HEK293 (cell line): Measurements from ENCODE around the gene UFC1.

Experiments
- CTCF ChIA-PET: fragments of 350-600 bp; formaldehyde crosslinking; extraction: SDS; loops from one replicate; lab custom pipeline; 2021; ENCODE audit warnings: antibody characterized with exemption; lab: Yijun Ruan, JAX
- POLR2A ChIA-PET: fragments of 300-600 bp; formaldehyde crosslinking; extraction: SDS; loops from one replicate; lab custom pipeline; 2020; ENCODE audit warnings: antibody characterized with exemption, inconsistent platforms; lab: Yijun Ruan, JAX
- H3K27ac ChIP-seq: fragments of 200-500 bp; sonication (Bioruptor generic); 2 replicates; pipeline ENCODE4 v1.5.1; 2014; ENCODE audit warnings: low read depth, low read length, control low read depth, inconsistent platforms; ENCODE audit errors: extremely low read depth
- H3K36me3 ChIP-seq, 2 experiments: fragments of 200-500 bp in 1 of 2; sonication (Bioruptor generic) in 1 of 2; 1 replicate in 1 of 2; 2 replicates in 1 of 2; pipeline ENCODE4 v1.5.1; 2014 to 2017; ENCODE audit warnings: inconsistent platforms in 2 of 2, low read length in 2 of 2; ENCODE audit not compliant: control insufficient read depth in 2 of 2, insufficient read depth in 1 of 2
- H3K4me1 ChIP-seq: fragments of 200-500 bp; sonication (Bioruptor generic); 2 replicates; pipeline ENCODE4 v1.5.1; 2014; ENCODE audit warnings: mild to moderate bottlenecking, low read length, inconsistent platforms; ENCODE audit not compliant: control insufficient read depth, insufficient read depth
- H3K4me3 ChIP-seq: 2 replicates; pipeline ENCODE4 v1.5.1; 2011; ENCODE audit warnings: low read depth, mild to moderate bottlenecking, control low read depth, low read length, moderate library complexity
- H3K9me3 ChIP-seq: fragments of 200-500 bp; sonication (Bioruptor generic); 2 replicates; pipeline ENCODE4 v1.5.1; 2014; ENCODE audit warnings: low read depth, low read length, inconsistent platforms; ENCODE audit not compliant: control insufficient read depth, insufficient read depth
- IKZF3 ChIP-seq: fragments of 450-650 bp; IDR thresholded peaks from 2 replicates; pipeline ENCODE4 v1.5.0; 2018; ENCODE audit warnings: missing biosample characterization, mild to moderate bottlenecking, missing genetic modification characterization, moderate library complexity
- PRDM4 ChIP-seq: fragments of 450-650 bp; formaldehyde crosslinking; IDR thresholded peaks from 2 replicates; pipeline ENCODE4 v1.5.1; 2017; ENCODE audit warnings: missing biosample characterization, missing genetic modification characterization
- SCRT2 ChIP-seq: fragments of 450-650 bp; formaldehyde crosslinking; IDR thresholded peaks from 2 replicates; pipeline ENCODE4 v1.5.1; 2016; ENCODE audit warnings: missing biosample characterization, missing genetic modification characterization
- SETDB1 ChIP-seq: IDR thresholded peaks from one replicate; pipeline ENCODE4 v1.6.1; 2017; ENCODE audit warnings: mild to moderate bottlenecking, low read length, moderate library complexity, mixed read lengths; ENCODE audit not compliant: insufficient read length
- SP2 ChIP-seq: fragments of 450-650 bp; formaldehyde crosslinking; IDR thresholded peaks from 2 replicates; pipeline ENCODE4 v1.5.1; 2016; ENCODE audit warnings: missing biosample characterization, missing genetic modification characterization
- ZNF175 ChIP-seq: fragments of 450-650 bp; formaldehyde crosslinking; IDR thresholded peaks from 2 replicates; pipeline ENCODE4 v1.5.1; 2016; ENCODE audit warnings: missing biosample characterization, missing genetic modification characterization
- ZNF214 ChIP-seq: fragments of 450-650 bp; formaldehyde crosslinking; IDR thresholded peaks from 2 replicates; pipeline ENCODE4 v1.5.1; 2017; ENCODE audit warnings: missing biosample characterization, mild to moderate bottlenecking, missing genetic modification characterization, borderline replicate concordance
- ZNF239 ChIP-seq: fragments of 450-650 bp; formaldehyde crosslinking; IDR thresholded peaks from 2 replicates; pipeline ENCODE4 v1.5.1; 2016; ENCODE audit warnings: missing biosample characterization, missing genetic modification characterization
- ZNF248 ChIP-seq: fragments of 450-650 bp; formaldehyde crosslinking; IDR thresholded peaks from 2 replicates; pipeline ENCODE4 v1.5.1; 2017; ENCODE audit warnings: missing biosample characterization, missing genetic modification characterization
- ZNF266 ChIP-seq: fragments of 450-650 bp; formaldehyde crosslinking; IDR thresholded peaks from 2 replicates; pipeline ENCODE4 v1.5.1; 2016; ENCODE audit warnings: missing biosample characterization, missing genetic modification characterization, low read depth
- ZNF280C ChIP-seq: fragments of 450-650 bp; formaldehyde crosslinking; IDR thresholded peaks from 2 replicates; pipeline ENCODE4 v1.5.1; 2016; ENCODE audit warnings: missing biosample characterization, missing genetic modification characterization
- ZNF335 ChIP-seq: fragments of 450-650 bp; formaldehyde crosslinking; conservative IDR thresholded peaks from 2 replicates; pipeline ENCODE4 v1.5.1; 2016; ENCODE audit warnings: missing biosample characterization, missing genetic modification characterization
- ZNF354C ChIP-seq: fragments of 450-650 bp; formaldehyde crosslinking; IDR thresholded peaks from 2 replicates; pipeline ENCODE4 v1.5.1; 2016; ENCODE audit warnings: missing biosample characterization, missing genetic modification characterization, low read depth, borderline replicate concordance
- ZNF404 ChIP-seq: fragments of 450-650 bp; formaldehyde crosslinking; IDR thresholded peaks from 2 replicates; pipeline ENCODE4 v1.5.1; 2017; ENCODE audit warnings: missing biosample characterization, missing genetic modification characterization
- ZNF473 ChIP-seq: fragments of 450-650 bp; formaldehyde crosslinking; IDR thresholded peaks from 2 replicates; pipeline ENCODE4 v1.5.1; 2017; ENCODE audit warnings: missing biosample characterization, missing genetic modification characterization
- ZNF544 ChIP-seq: fragments of 450-650 bp; formaldehyde crosslinking; IDR thresholded peaks from 2 replicates; pipeline ENCODE4 v1.5.0; 2017; ENCODE audit warnings: missing biosample characterization, missing genetic modification characterization
- ZNF561 ChIP-seq: fragments of 450-650 bp; IDR thresholded peaks from 2 replicates; pipeline ENCODE4 v1.5.1; 2018; ENCODE audit warnings: missing biosample characterization, missing genetic modification characterization, borderline replicate concordance
- ZNF596 ChIP-seq: fragments of 450-650 bp; IDR thresholded peaks from 2 replicates; pipeline ENCODE4 v1.5.0; 2018; ENCODE audit warnings: missing biosample characterization, mild to moderate bottlenecking, missing genetic modification characterization, moderate library complexity
- ZNF600 ChIP-seq: fragments of 450-650 bp; formaldehyde crosslinking; IDR thresholded peaks from 2 replicates; pipeline ENCODE4 v1.5.1; 2016; ENCODE audit warnings: missing biosample characterization, missing genetic modification characterization
- ZNF626 ChIP-seq: fragments of 450-650 bp; sonication (Bioruptor Pico); formaldehyde crosslinking; IDR thresholded peaks from 2 replicates; pipeline ENCODE4 v1.5.1; 2018; ENCODE audit warnings: missing biosample characterization, missing genetic modification characterization, inconsistent platforms
- ZNF837 ChIP-seq: fragments of 450-650 bp; formaldehyde crosslinking; IDR thresholded peaks from 2 replicates; pipeline ENCODE4 v1.5.1; 2016; ENCODE audit warnings: missing biosample characterization, missing genetic modification characterization
- TF ChIP-seq, protein P1 (sequence below): fragments of 450-650 bp; formaldehyde crosslinking; IDR thresholded peaks from 2 replicates; pipeline ENCODE4; 2016; ENCODE audit warnings: missing biosample characterization, missing genetic modification characterization
- TF ChIP-seq, protein P2 (sequence below): fragments of 450-650 bp; formaldehyde crosslinking; IDR thresholded peaks from 2 replicates; pipeline ENCODE4 v1.5.1; 2016; ENCODE audit warnings: missing biosample characterization, missing genetic modification characterization
- TF ChIP-seq, protein P3 (sequence below): fragments of 450-650 bp; formaldehyde crosslinking; IDR thresholded peaks from 2 replicates; pipeline ENCODE4 v1.5.1; 2016; ENCODE audit warnings: missing biosample characterization, missing genetic modification characterization

UFC1 gene

GRCh38 chr1:161193561-161194235 lies 39.9 kb downstream of the UFC1 start:
- no peaks in the 10 kb centered on the region for H3K36me3 ChIP-seq
- no peak overlapping the region for H3K4me3 ChIP-seq
- TF ChIP-seq ZNF837 (tag by site-specific recombination) (no peak), ZNF404 (tag by site-specific recombination) (no peak), ZNF214 (tag by site-specific recombination) (no peak), ZNF473 (tag by site-specific recombination) (no peak), ZNF280C (tag by site-specific recombination) (no peak), ZNF239 (no peak), SCRT2 (no peak), ZNF561 (tag by site-specific recombination) (no peak)
- TF ChIP-seq, protein P1, sequence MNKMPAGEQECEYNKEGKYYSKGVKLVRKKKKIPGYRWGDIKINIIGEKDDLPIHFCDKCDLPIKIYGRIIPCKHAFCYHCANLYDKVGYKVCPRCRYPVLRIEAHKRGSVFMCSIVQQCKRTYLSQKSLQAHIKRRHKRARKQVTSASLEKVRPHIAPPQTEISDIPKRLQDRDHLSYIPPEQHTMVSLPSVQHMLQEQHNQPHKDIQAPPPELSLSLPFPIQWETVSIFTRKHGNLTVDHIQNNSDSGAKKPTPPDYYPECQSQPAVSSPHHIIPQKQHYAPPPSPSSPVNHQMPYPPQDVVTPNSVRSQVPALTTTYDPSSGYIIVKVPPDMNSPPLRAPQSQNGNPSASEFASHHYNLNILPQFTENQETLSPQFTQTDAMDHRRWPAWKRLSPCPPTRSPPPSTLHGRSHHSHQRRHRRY (tag by site-specific recombination): no peak
- TF ChIP-seq, protein P2, sequence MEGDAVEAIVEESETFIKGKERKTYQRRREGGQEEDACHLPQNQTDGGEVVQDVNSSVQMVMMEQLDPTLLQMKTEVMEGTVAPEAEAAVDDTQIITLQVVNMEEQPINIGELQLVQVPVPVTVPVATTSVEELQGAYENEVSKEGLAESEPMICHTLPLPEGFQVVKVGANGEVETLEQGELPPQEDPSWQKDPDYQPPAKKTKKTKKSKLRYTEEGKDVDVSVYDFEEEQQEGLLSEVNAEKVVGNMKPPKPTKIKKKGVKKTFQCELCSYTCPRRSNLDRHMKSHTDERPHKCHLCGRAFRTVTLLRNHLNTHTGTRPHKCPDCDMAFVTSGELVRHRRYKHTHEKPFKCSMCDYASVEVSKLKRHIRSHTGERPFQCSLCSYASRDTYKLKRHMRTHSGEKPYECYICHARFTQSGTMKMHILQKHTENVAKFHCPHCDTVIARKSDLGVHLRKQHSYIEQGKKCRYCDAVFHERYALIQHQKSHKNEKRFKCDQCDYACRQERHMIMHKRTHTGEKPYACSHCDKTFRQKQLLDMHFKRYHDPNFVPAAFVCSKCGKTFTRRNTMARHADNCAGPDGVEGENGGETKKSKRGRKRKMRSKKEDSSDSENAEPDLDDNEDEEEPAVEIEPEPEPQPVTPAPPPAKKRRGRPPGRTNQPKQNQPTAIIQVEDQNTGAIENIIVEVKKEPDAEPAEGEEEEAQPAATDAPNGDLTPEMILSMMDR (tag by site-specific recombination): no peak
- TF ChIP-seq, protein P3, sequence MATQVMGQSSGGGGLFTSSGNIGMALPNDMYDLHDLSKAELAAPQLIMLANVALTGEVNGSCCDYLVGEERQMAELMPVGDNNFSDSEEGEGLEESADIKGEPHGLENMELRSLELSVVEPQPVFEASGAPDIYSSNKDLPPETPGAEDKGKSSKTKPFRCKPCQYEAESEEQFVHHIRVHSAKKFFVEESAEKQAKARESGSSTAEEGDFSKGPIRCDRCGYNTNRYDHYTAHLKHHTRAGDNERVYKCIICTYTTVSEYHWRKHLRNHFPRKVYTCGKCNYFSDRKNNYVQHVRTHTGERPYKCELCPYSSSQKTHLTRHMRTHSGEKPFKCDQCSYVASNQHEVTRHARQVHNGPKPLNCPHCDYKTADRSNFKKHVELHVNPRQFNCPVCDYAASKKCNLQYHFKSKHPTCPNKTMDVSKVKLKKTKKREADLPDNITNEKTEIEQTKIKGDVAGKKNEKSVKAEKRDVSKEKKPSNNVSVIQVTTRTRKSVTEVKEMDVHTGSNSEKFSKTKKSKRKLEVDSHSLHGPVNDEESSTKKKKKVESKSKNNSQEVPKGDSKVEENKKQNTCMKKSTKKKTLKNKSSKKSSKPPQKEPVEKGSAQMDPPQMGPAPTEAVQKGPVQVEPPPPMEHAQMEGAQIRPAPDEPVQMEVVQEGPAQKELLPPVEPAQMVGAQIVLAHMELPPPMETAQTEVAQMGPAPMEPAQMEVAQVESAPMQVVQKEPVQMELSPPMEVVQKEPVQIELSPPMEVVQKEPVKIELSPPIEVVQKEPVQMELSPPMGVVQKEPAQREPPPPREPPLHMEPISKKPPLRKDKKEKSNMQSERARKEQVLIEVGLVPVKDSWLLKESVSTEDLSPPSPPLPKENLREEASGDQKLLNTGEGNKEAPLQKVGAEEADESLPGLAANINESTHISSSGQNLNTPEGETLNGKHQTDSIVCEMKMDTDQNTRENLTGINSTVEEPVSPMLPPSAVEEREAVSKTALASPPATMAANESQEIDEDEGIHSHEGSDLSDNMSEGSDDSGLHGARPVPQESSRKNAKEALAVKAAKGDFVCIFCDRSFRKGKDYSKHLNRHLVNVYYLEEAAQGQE (tag by site-specific recombination): no peak
- POLR2A ChIA-PET: no interaction called here
- H3K27ac ChIP-seq: no peak overlapping the region
- no peaks in the 10 kb centered on the region for H3K9me3 ChIP-seq
- 0 out of 2 replicates have a peak, but pooled peaks cover 6% of the 10 kb centered on the region for H3K4me1 ChIP-seq
- CTCF ChIA-PET: interaction anchor here (0.6 to 4.5 kb wide), 16 partner anchors 9 to 668 kb away, joined by 3 to 45 read pairs (median 6); partner anchors contain the start of genes APOA2, NDUFS2 and TOMM40L

DNA sequence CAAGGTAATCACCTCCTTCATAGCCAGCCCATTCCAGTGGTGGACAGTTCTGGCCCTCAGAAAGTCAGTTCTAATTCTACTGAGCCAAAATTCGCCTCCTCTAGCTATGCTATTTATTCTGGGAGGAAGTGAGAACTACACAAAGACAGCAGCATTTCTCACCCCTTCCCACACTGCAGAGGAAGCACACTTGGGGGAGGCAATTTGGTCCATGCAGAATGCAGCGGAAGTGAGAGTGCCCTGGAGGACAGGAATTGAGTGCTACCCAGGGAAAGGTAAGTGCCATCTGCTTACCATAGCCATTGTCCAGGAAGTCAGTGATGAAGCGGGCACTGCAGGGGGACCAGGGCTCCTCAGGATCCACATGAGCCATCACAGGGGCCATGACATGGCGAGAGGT lies 41.4 kb downstream of the UFC1 start:
- Histone ChIP-seq H3K9me3 (no peaks in the 10 kb centered on the region), H3K4me1 (0 out of 2 replicates have a peak, but pooled peaks cover 6% of the 10 kb centered on the region), H3K4me3 (no peak overlapping the region), H3K36me3 (no peaks in the 10 kb centered on the region), H3K27ac (no peak overlapping the region)
- ChIA-PET CTCF (interaction anchor here (2.1 to 4.5 kb wide), 3 partner anchors 11 to 15 kb away, joined by 7 to 39 read pairs (median 31); no protein-coding TSS in a partner anchor), POLR2A (no interaction called here)
- TF ChIP-seq ZNF544 (tag by site-specific recombination): no peak
- no peak for TF ChIP-seq ZNF175 (tag by site-specific recombination)
- TF ChIP-seq ZNF626: no peak
- TF ChIP-seq SP2 (tag by site-specific recombination): no peak
- no peak for TF ChIP-seq SETDB1
- no peak for TF ChIP-seq PRDM4
- TF ChIP-seq ZNF354C (tag by site-specific recombination): no peak
- no peak for TF ChIP-seq ZNF266 (tag by site-specific recombination)
- no peak for TF ChIP-seq ZNF596 (tag by site-specific recombination)
- TF ChIP-seq ZNF600 (tag by site-specific recombination): no peak
- no peak for TF ChIP-seq IKZF3 (tag by site-specific recombination)
- TF ChIP-seq ZNF335 (tag by site-specific recombination): no peak
- TF ChIP-seq ZNF248 (tag by site-specific recombination): no peak
